Activated CD4-positive, alpha-beta T cell treated with anti-CD3 and anti-CD28 coated beads, Interleukin-10, Interleukin-2, amounts not matched to agents 100 ng/mL and 50 ng/mL, durations not matched to agents 16 hours and 8 hours (primary cell): ENCODE results near the gene HEPACAM.

Experiments
- DNase-seq: peaks from one replicate; pipeline ENCODE4 v3.0.0-alpha.2; 2020

HEPACAM gene

GRCh38 chr11:124898711-124899110 is 37.1 kb downstream of the HEPACAM start:
- no peak for DNase-seq

GRCh38 chr11:124898263-124898680 is 37.6 kb downstream of the HEPACAM start:
- no peak for DNase-seq

- DNase-seq = no peak
These were observed 38.1 kb downstream of the HEPACAM start, which contains the start of gene ROBO4 for GRCh38 chr11:124897674-124898262. Gene ROBO4 (minus strand): TSS chr11:124897865. CDS start chr11:124897795, 70 bp downstream.

- DNase-seq = no peak
These were observed 38.9 kb downstream of the HEPACAM start for GRCh38 chr11:124896821-124897391.

- no peak for DNase-seq
These were observed 39.6 kb downstream of the HEPACAM start for GRCh38 chr11:124896071-124896750.

GRCh38 chr11:124895471-124895971 is 40.3 kb downstream of the HEPACAM start:
- DNase-seq = no peak

- DNase-seq = no peak
These were observed 41.0 kb downstream of the HEPACAM start for GRCh38 chr11:124894606-124895430.

- no peak for DNase-seq
These were observed 42.0 kb downstream of the HEPACAM start for GRCh38 chr11:124893781-124894401.

GRCh38 chr11:124892750-124893454 is 42.9 kb downstream of the HEPACAM start:
- DNase-seq = no peak

- DNase-seq = no peak
These were observed 43.7 kb downstream of the HEPACAM start for GRCh38 chr11:124892146-124892545.

- DNase-seq = no peak
These were observed 44.4 kb downstream of the HEPACAM start for GRCh38 chr11:124891373-124891861.

GRCh38 chr11:124890683-124891372 is 45.0 kb downstream of the HEPACAM start:
- DNase-seq = no peak

- DNase-seq = no peak
These were observed 45.7 kb downstream of the HEPACAM start for GRCh38 chr11:124890151-124890550.

GRCh38 chr11:124889191-124890091 is 46.4 kb downstream of the HEPACAM start:
- no peak for DNase-seq

- DNase-seq = no peak
These were observed 48.2 kb downstream of the HEPACAM start for GRCh38 chr11:124887667-124888013.

- no peak for DNase-seq
These were observed 48.7 kb downstream of the HEPACAM start for GRCh38 chr11:124886978-124887666.

- no peak for DNase-seq
These were observed 49.4 kb downstream of the HEPACAM start for GRCh38 chr11:124886476-124886875.

- DNase-seq = no peak
These were observed 50.9 kb downstream of the HEPACAM start for GRCh38 chr11:124884869-124885479.

- no peak for DNase-seq
These were observed 51.5 kb downstream of the HEPACAM start for GRCh38 chr11:124884340-124884739.
